Activated CD4-positive, alpha-beta memory T cell treated with anti-CD3 and anti-CD28 coated beads, Interleukin-2, amount 10 ng/mL, durations not matched to agents 7 days and 5 days (primary cell): ENCODE measurements around the gene CCDC69. TPM values are rescaled to one million over a fixed set of nuclear protein-coding genes. Genes with fewer than 3 reads are reported as not detected.

Experiments used
- total RNA-seq, 2 experiments: library from RNA; stranded (reverse); gene quantifications; one replicate each; pipeline ENCODE4 v1.2.3, GENCODE V29; 2021

Gene CCDC69
- total RNA-seq, 2 experiments from 2014 or later = 62.6 to 64.2 TPM

Other genes with a start within 250 kb of the CCDC69 start
- not detected for gene GPX3, start 203.5 kb downstream of the CCDC69 start, total RNA-seq
- gene TNIP1, start 143.1 kb downstream of the CCDC69 start, total RNA-seq = 100 to 1,000 TPM; 188 to 201 TPM
- gene ANXA6, start 66.3 kb downstream of the CCDC69 start, total RNA-seq = 100 to 1,000 TPM; 603 to 606 TPM
- gene GM2A, start 29.1 kb upstream of the CCDC69 start, total RNA-seq = 10 to 100 TPM; 22.4 to 24.5 TPM
- gene SLC36A3, start 79.7 kb upstream of the CCDC69 start, total RNA-seq = not detected
- gene SLC36A2, start 123.5 kb upstream of the CCDC69 start, total RNA-seq = not detected
- gene SLC36A1, start 223.5 kb upstream of the CCDC69 start, total RNA-seq = 1 to 10 TPM; 5.4 to 6.4 TPM